Mesendoderm (in vitro differentiated cells): ENCODE results near the gene ZNF205.

Experiments used
- DNase-seq: peaks from one replicate; pipeline ENCODE4 v3.0.0; 2013
- H2AK5ac ChIP-seq: 2 replicates; pipeline ENCODE4 v1.6.1; 2013; ENCODE audit warnings: low read length, inconsistent platforms
- H2BK120ac ChIP-seq: 2 replicates; pipeline ENCODE4 v1.6.1; 2013; ENCODE audit warnings: low read depth, mild to moderate bottlenecking, low read length, moderate library complexity, mixed read lengths
- H2BK15ac ChIP-seq: replicated peaks from 2 replicates; pipeline ENCODE4 v1.6.1; 2013; ENCODE audit warnings: low read depth, mild to moderate bottlenecking, moderate library complexity
- H2BK5ac ChIP-seq: 2 replicates; pipeline ENCODE4 v1.6.1; 2013; ENCODE audit warnings: low read length, inconsistent platforms
- H3K18ac ChIP-seq: 2 replicates; pipeline ENCODE4 v1.6.1; 2013; ENCODE audit warnings: mild to moderate bottlenecking, low read length, mixed read lengths
- H3K23ac ChIP-seq: one replicate; pipeline ENCODE4 v1.6.1; 2013; ENCODE audit warnings: low read length
- H3K27ac ChIP-seq: 2 replicates; pipeline ENCODE4 v1.5.1; 2013; ENCODE audit warnings: low read depth, mild to moderate bottlenecking, inconsistent platforms, low read length, moderate library complexity
- H3K27me3 ChIP-seq: 2 replicates; pipeline ENCODE4 v1.6.1; 2013; ENCODE audit warnings: low read length, control low read depth, mild to moderate bottlenecking, inconsistent platforms; ENCODE audit not compliant: insufficient read depth, poor library complexity
- H3K36me3 ChIP-seq: 2 replicates; pipeline ENCODE4 v1.6.1; 2013; ENCODE audit warnings: low read length, inconsistent platforms; ENCODE audit not compliant: control insufficient read depth, insufficient read depth
- H3K4ac ChIP-seq: one replicate; pipeline ENCODE4 v1.6.1; 2013; ENCODE audit warnings: low read depth, mild to moderate bottlenecking, low read length, moderate library complexity
- H3K4me1 ChIP-seq: 2 replicates; pipeline ENCODE4 v1.6.1; 2013; ENCODE audit warnings: low read depth, low read length, inconsistent platforms; ENCODE audit not compliant: control insufficient read depth
- H3K4me2 ChIP-seq: 2 replicates; pipeline ENCODE4 v1.6.1; 2013; ENCODE audit warnings: low read length
- H3K4me3 ChIP-seq: 2 replicates; pipeline ENCODE4 v1.5.1; 2013; ENCODE audit warnings: mild to moderate bottlenecking, low read length
- H3K56ac ChIP-seq: one replicate; pipeline ENCODE4 v1.6.1; 2013; ENCODE audit warnings: low read length
- H3K79me1 ChIP-seq: 2 replicates; pipeline ENCODE4 v1.6.1; 2013; ENCODE audit warnings: low read length, inconsistent platforms
- H3K79me2 ChIP-seq: 2 replicates; pipeline ENCODE4 v1.6.1; 2013; ENCODE audit warnings: mild to moderate bottlenecking, low read length; ENCODE audit not compliant: control insufficient read depth, insufficient read depth
- H3K9ac ChIP-seq: 2 replicates; pipeline ENCODE4 v1.6.1; 2013; ENCODE audit warnings: low read length, inconsistent platforms
- H4K5ac ChIP-seq: one replicate; pipeline ENCODE4 v1.6.1; 2013; ENCODE audit warnings: low read length
- H4K8ac ChIP-seq: one replicate; pipeline ENCODE4 v1.6.1; 2013; ENCODE audit warnings: low read depth, mild to moderate bottlenecking, control low read depth, low read length, moderate library complexity
- WGBS: extraction: QIAGEN DNeasy Blood & Tissue Kit; methylation state at CpG from one replicate; pipeline ENCODE4 v1.1.7; 2013; ENCODE audit warnings: low lambda C conversion rate, missing lambda C conversion rate; ENCODE audit not compliant: insufficient coverage; ENCODE audit errors: extremely low coverage; 5-methylcytosine and 5-hydroxymethylcytosine counted together

The ZNF205 gene

DNA sequence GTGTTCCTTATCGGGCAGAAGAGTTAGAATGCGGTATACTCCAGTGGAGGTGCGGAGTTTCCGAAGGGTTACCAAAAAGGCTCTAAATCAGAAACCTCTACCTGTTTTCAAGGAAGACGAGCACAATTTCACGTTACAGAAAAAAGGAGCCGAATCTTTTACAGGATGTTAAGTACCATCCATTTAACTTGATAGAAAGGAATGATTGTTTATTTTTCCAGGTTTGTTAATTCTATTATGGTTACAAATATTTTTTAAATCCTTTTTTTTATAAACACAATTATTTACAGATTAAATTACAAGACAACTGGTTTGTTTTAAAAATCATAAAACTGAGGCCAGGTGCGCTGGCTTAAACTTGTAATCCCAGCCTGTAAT lies 40.6 kb downstream of the ZNF205 start:
- Histone ChIP-seq H3K4me1 (no peaks in the 10 kb centered on the region), H3K23ac (no peak overlapping the region), H3K79me2 (no peaks in the 10 kb centered on the region), H3K27ac (no peak overlapping the region), H3K56ac (no peak overlapping the region), H3K36me3 (no peaks in the 10 kb centered on the region), H3K27me3 (no peaks in the 10 kb centered on the region), H3K9ac (no peak overlapping the region), H3K79me1 (no peaks in the 10 kb centered on the region), H2BK15ac (no peak overlapping the region), H2BK5ac (no peak overlapping the region), H2AK5ac (no peak overlapping the region), H4K8ac (no peak overlapping the region), H2BK120ac (no peak overlapping the region), H3K4me2 (no peak overlapping the region), H3K4ac (no peak overlapping the region), H4K5ac (no peak overlapping the region), H3K18ac (no peak overlapping the region), H3K4me3 (no peak overlapping the region)
- WGBS: no CpG with 5 or more reads among the region's 8 CpGs
- DNase-seq: no peak

DNA sequence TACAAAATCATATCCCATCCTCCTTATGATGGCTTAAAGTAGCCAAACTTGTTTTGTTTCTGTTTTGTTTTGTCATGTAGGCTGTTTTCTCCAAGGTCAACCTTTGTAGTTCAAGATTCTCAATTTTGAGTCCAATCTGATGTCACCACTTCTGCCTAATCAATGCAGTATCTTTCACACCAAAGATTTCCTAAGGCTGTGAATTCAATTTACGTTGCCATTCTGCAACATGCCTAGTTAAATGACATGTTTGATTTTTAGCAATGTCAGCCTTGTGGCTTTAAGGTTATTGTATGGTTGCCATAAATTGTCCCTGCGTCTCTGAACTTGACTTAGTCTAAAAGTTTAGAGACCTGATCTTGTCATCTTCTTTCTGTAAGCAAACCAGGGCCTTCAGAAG lies 42.8 kb downstream of the ZNF205 start:
- Histone ChIP-seq H3K27me3 (no peaks in the 10 kb centered on the region), H4K8ac (no peak overlapping the region), H3K4me2 (no peak overlapping the region), H3K4me3 (no peak overlapping the region), H3K56ac (no peak overlapping the region), H3K4me1 (no peaks in the 10 kb centered on the region), H3K79me1 (no peaks in the 10 kb centered on the region), H3K36me3 (no peaks in the 10 kb centered on the region), H2AK5ac (no peak overlapping the region), H2BK120ac (no peak overlapping the region), H2BK15ac (no peak overlapping the region), H3K79me2 (no peaks in the 10 kb centered on the region), H3K4ac (no peak overlapping the region), H4K5ac (no peak overlapping the region), H3K9ac (no peak overlapping the region), H3K18ac (no peak overlapping the region), H3K23ac (no peak overlapping the region), H3K27ac (no peak overlapping the region), H2BK5ac (no peak overlapping the region)
- DNase-seq: no peak
- no CpG with 5 or more reads among the region's 2 CpGs for WGBS

DNA sequence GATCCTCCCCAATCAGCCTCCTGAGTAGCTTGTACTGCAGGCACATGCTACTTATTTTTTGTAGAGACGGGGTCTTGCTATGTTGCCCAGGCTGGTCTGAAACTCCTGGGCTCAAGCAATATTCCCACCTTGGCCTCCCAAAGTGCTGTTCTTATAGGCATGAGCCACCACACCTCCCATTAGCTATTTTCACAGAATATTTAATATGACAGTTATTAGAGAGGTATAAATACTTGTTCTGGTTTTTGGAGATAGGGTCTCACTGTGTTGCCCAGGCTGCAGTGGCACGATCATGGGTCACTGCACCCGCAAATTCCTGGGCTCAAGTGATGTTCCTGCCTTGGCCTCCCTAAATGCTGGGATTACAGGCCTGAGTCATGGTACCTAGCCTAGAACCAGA lies 43.6 kb downstream of the ZNF205 start:
- Histone ChIP-seq H3K27ac (no peak overlapping the region), H3K18ac (no peak overlapping the region), H3K23ac (no peak overlapping the region), H2AK5ac (no peak overlapping the region), H3K27me3 (no peaks in the 10 kb centered on the region), H2BK5ac (no peak overlapping the region), H4K5ac (no peak overlapping the region), H3K36me3 (no peaks in the 10 kb centered on the region), H3K79me1 (no peaks in the 10 kb centered on the region), H3K4me1 (no peaks in the 10 kb centered on the region), H3K4me2 (no peak overlapping the region), H3K4ac (no peak overlapping the region), H3K9ac (no peak overlapping the region), H2BK15ac (no peak overlapping the region), H3K79me2 (no peaks in the 10 kb centered on the region), H2BK120ac (no peak overlapping the region), H3K56ac (no peak overlapping the region), H3K4me3 (no peak overlapping the region), H4K8ac (no peak overlapping the region)
- DNase-seq: no peak
- no CpG with 5 or more reads among the region's 3 CpGs for WGBS

DNA sequence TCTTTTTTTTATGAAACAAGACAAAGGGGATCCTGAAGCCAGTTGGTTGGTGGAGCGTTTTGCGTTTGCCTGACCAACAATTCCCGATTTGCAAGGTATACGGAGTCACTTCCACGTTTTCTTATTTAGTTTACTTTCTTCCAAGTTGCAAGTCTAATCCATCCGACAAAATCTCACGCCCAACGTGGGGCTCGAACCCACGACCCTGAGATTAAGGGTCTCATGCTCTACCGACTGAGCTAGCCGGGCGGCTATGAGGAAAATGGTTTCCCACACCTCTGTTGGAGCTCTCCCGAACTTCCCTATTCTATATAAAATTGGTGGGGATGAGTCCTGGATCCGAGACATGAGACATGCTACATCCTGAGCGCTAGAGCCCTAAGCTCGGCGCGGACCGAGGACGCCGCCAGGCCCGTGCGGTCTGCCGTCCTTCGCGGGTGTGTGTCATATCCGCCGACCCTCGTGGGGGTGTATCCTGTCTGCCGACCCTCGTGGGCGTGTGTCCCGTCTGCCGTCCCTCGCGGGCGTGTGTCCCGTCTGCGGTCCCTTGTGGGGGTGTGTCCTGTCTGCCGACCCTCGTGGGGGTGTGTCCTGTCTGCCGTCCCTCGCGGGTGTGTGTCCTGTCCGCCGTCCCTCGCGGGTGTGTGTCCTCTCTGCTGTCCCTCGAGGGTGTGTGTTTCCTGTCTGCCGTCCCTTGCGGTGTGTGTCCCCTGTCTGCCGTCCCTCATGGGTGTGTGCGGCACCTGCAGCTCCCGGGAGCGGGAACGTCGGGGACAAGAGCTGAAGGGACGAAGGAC lies 45.0 kb downstream of the ZNF205 start:
- DNase-seq: peak; percentile 99
- no peak overlapping the region for H2BK15ac ChIP-seq
- H3K36me3 ChIP-seq: no peaks in the 10 kb centered on the region
- no peaks in the 10 kb centered on the region for H3K79me1 ChIP-seq
- no peak overlapping the region for H3K4ac ChIP-seq
- no peak overlapping the region for H3K18ac ChIP-seq
- peak overlapping the region; percentile 24 for H3K23ac ChIP-seq
- H3K9ac ChIP-seq: peak overlapping the region; percentile 64
- peak overlapping the region; percentile 97 for H3K4me2 ChIP-seq
- no CpG with 5 or more reads among the region's 59 CpGs for WGBS
- no peaks in the 10 kb centered on the region for H3K4me1 ChIP-seq
- H3K56ac ChIP-seq: peak overlapping the region; percentile 74
- H2AK5ac ChIP-seq: no peak overlapping the region
- H4K8ac ChIP-seq: no peak overlapping the region
- no peaks in the 10 kb centered on the region for H3K79me2 ChIP-seq
- no peak overlapping the region for H3K27ac ChIP-seq
- H4K5ac ChIP-seq: no peak overlapping the region
- H2BK120ac ChIP-seq: no peak overlapping the region
- H3K4me3 ChIP-seq: peak overlapping the region; percentile 57
- no peak overlapping the region for H2BK5ac ChIP-seq
- no peaks in the 10 kb centered on the region for H3K27me3 ChIP-seq

DNA sequence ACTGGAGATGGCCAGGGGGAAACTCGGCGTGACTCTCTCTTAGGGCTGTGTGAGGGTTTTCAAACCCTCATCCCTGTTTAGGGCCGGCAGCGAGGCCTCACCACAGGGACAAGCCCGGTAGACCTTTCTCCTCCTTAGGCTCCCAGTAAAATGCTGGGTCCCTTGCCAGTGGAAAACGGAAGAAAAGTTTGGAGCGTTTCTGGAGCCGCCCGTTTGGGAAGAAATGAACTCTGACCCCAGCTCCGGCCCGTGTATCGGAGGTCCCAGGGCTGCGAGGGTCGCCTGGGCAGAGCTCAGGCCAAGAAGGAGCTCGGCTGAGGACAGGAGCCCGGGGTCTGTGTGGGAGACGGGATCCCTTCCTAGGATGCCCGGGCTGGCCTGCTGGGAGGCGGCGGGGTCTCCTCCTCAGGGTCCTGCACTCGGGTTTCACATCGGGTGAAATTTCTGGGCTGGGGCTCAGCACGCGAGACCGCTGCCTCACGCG lies 45.7 kb downstream of the ZNF205 start:
- no peak overlapping the region for H2BK5ac ChIP-seq
- H2AK5ac ChIP-seq: no peak overlapping the region
- H3K36me3 ChIP-seq: no peaks in the 10 kb centered on the region
- H3K9ac ChIP-seq: peak overlapping the region; percentile 64
- no peak overlapping the region for H2BK120ac ChIP-seq
- no peak overlapping the region for H3K27ac ChIP-seq
- H3K79me1 ChIP-seq: no peaks in the 10 kb centered on the region
- no peak overlapping the region for H3K23ac ChIP-seq
- H3K4ac ChIP-seq: no peak overlapping the region
- no peaks in the 10 kb centered on the region for H3K27me3 ChIP-seq
- no CpG with 5 or more reads among the region's 27 CpGs for WGBS
- peak overlapping the region; percentile 97 for H3K4me2 ChIP-seq
- no peaks in the 10 kb centered on the region for H3K4me1 ChIP-seq
- H3K4me3 ChIP-seq: peak overlapping the region; percentile 57
- H3K18ac ChIP-seq: no peak overlapping the region
- no peaks in the 10 kb centered on the region for H3K79me2 ChIP-seq
- peak overlapping the region; percentile 74 for H3K56ac ChIP-seq
- H4K5ac ChIP-seq: no peak overlapping the region
- H2BK15ac ChIP-seq: no peak overlapping the region
- DNase-seq: peak; percentile 36
- no peak overlapping the region for H4K8ac ChIP-seq
